ENCODE data around the gene NHSL2.

The NHSL2 gene

DNA sequence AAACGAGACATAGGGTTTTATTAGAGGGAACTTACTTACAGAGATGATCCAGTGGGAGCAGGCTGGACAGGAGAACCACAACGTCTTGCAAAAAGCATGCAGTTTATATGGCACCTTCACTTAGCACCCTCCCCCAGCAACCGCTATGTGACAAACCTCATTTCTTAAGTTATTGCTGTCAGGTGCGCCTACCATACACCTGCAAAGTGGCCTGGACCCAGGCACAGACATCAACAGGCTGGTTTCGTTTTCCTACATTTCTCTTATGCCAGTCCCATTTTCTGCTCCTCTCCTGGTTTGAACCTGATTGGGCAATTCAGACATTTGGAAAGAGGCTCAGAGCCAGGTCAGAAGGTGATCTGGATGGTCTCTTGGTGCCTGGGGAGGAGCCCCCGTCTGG, 202.8 kb downstream of the NHSL2 start:
- DNase-seq = no peak

DNA sequence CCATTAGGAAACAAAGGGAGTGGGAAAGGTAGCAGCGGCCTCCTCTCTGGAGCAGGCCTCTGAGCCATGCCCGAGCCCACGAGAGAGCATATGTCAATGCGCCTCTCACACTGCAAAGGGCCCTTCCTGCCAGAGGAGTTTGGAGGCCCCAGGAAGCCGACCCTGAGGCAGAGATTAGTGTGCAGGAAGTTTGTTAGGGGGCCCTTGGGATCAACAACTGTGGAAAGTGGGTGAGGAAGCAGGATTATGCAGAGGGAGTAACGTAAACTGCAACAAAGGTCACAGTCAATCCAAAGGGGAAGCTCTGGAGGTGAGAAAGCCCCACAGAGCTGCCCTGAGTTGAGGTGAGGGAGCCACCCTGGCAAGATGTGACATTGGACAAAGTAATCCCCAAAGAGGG, 203.7 kb downstream of the NHSL2 start:
- DNase-seq = no peak

GRCh38 chrX:72114807-72115206, 204.2 kb downstream of the NHSL2 start:
- no peak for DNase-seq

- DNase-seq = no peak
Measured at GRCh38 chrX:72115380-72115779, 204.7 kb downstream of the NHSL2 start.

- no peak for DNase-seq
Measured at GRCh38 chrX:72117636-72118210, 207.1 kb downstream of the NHSL2 start.

GRCh38 chrX:72120837-72121236, 210.2 kb downstream of the NHSL2 start:
- DNase-seq = peak in 1 of 2 donors; percentile 38

GRCh38 chrX:72121383-72121782, 210.7 kb downstream of the NHSL2 start:
- peak; percentile 53 to 68 for DNase-seq

DNA sequence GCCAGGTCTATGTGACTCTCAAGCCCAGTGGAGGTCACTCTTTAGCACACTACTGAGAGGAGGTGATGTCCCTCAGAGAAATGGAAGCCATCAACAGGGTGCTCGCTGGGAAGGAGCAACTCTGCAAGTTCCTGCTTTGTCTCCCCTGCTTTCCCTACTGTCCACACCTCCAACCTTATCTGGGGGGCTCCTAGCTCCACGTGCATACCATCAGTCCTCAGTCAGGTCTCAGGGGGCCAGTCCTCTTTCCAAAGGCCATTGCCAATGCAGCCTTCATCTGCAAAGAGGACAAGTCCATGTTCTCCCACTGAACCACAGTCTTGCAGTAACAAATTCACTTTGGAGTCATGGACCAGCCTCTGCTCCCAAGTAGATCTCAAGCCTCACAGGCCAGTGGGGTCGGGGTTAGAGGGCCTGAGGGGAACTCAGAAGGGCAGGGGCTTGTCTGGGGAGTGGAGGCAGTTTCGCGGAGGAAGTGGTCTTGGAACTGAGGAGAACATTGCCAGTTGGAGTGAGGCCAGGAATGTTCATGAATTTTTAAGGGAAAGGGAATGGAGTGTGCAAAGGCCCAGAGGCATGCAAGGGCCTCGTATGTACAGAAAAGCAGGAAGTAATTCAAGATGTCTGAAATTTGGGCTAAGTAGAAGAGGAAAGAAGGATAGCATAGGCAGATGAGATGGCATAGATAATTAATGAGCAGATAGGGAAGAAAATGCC, 212.1 kb downstream of the NHSL2 start:
- no peak for DNase-seq

- DNase-seq = peak; percentile 47 to 55
Measured at GRCh38 chrX:72123471-72124185, 213.0 kb downstream of the NHSL2 start.

DNA sequence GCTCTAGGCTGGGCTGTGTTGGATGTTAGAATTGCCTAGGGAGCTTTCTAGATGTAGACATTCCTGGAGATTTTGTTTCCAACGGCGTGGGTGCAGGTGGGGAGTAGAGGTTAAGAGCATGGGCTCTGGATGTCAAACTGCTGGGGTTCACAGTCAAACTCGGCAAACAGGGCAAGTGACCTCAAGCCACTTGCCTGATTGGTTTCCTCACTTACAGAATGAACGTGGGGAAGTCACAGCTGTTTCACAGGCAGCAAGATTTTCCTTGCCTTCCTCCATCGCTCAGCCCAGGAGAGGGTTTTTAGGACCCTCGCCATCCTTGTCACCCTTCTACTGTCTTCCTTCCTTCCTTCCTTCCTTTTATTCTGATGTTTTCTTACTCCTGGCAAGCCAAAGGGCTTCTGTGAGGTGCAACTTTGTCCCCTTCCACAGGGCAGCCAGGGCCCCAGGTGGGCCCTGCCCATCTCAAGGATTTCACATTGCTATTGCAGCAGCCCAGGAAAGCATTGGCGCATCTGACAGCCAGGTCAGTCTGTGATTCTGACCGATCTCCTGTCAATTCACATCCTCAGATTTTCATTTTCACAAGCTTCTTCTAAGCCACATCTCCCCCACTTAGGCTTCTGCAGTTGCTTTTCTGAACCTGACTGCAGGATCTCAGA, 214.0 kb downstream of the NHSL2 start:
- DNase-seq = no peak

DNA sequence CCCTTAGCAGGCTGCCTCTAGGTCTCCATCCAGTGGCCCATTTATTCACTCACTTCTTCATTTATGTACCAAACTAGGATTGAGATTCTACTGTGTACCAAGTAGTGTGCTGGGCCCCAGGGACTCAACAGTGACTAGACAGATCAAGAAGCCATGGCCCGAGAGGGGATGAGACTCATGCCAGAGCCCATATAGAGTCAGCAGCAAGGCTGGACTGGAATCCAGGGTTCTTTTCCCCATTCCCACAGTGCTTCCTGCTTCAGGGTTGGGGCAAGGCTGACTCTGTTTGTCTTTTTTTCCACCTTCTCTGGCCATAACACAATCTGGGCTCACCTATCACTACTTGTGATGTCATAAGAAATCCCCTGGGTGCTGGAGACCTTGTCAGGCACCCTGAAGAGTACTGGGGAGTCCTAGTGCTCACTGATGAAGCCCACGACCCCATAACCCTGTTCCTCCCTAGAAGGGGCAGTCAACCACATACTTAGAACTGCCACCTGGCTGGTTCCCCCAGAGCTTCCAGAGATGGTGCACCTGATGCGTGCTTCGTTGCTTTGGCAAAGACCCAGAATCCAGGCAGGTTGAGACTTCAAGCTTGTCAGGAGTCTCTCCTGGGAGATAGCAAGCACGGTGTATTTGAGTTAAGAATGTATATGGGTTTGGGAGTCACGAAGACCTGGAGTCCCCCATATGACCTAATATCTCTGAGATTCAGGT, 214.8 kb downstream of the NHSL2 start:
- no peak for DNase-seq

DNA sequence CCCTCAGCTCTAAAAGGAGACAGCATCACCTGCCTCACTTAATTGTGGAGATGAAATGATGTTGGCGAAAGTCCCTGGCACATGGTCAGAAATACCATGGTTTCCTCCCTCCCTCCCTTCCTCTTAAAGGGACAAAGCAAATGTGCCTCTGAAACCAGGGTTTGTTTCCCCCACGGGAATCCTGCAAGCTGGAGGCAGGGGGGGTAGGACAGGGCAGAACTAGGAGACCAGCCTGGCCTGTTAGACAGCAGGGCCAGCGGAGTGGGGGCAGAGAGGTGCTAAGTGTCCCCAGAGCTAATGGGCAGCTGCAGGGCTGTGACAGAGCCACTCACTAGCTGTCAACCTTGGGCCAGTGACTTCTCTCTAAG, 215.4 kb downstream of the NHSL2 start:
- DNase-seq = no peak

GRCh38 chrX:72126539-72127140, 216.0 kb downstream of the NHSL2 start:
- peak; percentile 76 to 78 for DNase-seq

DNA sequence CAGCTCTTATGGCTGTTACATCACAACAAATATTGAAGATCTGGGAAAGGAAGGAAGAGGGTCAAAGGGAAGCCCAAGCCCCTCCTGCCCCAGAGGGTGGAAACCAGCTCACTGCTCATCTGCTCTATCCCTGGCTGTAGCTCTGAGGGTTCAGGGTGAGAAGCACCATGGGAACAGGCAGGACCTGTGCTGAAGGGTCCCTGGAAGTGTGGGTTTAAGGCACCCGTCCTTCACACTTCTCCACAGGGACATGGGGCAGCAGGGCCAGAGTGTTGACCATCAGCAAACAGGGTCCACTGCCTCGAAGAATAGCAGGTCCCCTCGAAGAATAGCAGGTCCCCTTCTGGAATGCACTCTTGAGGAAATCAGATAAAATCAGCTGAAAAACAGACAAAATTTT, 216.7 kb downstream of the NHSL2 start:
- DNase-seq = no peak

- no peak for DNase-seq
Measured at GRCh38 chrX:72128183-72128834, 217.7 kb downstream of the NHSL2 start.

- no peak for DNase-seq
Measured at GRCh38 chrX:72128881-72129280, 218.2 kb downstream of the NHSL2 start.

GRCh38 chrX:72129661-72130060, 219.0 kb downstream of the NHSL2 start:
- DNase-seq = no peak

GRCh38 chrX:72130156-72130761, 219.6 kb downstream of the NHSL2 start:
- no peak for DNase-seq

DNA sequence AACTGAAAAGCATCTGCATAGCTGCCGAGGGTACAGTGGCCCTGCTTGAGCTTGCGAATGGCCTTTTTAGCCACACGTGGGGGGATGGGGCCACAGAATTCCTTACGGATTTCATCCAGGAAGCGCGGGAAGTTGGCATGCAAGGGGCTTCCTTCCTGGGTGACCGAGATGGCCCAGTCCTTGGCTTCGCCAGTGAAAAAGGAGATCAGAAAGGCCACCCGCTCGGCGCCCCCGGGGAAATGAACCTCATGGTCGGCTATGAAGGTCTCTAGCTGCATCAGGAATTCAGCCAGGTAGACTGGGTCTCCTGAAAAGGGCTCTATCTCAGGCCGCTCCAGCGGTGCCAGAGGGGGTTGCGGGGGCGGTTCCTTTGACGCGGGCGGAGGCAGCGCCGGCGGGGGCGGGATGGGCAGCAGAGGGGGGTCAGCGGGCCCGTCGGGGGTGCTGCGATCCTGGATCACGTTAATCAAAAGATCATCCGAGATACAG, 220.2 kb downstream of the NHSL2 start:
- no peak for DNase-seq

GRCh38 chrX:72131317-72132294, 221.0 kb downstream of the NHSL2 start, which contains the start of gene RTL5:
TSS of gene RTL5 (minus strand) at chrX:72131915.
- DNase-seq = peak; percentile 81 to 88

Measured in inflammatory macrophage (primary cell).